K562 (cell line): Measurements from ENCODE around the gene PDE8A. TPM values are rescaled to one million over a fixed set of nuclear protein-coding genes. Genes with fewer than 3 reads are reported as not detected.

Source experiments
- CBFA2T3 ChIP-seq: fragments of 450-650 bp; IDR thresholded peaks from 2 replicates; pipeline ENCODE4 v1.6.1; 2017
- EP400 ChIP-seq: fragments of 450-650 bp; IDR thresholded peaks from 2 replicates; pipeline ENCODE4 v1.6.1; 2017; ENCODE audit warnings: antibody characterized with exemption, mild to moderate bottlenecking, moderate library complexity
- KDM2B ChIP-seq: fragments of 250-450 bp; sonication (Bioruptor Pico); IDR thresholded peaks from 2 replicates; pipeline ENCODE4 v1.8.0; 2021; ENCODE audit warnings: mild to moderate bottlenecking, moderate library complexity
- MAZ ChIP-seq, 2 experiments: fragments of 450-650 bp in 1 of 2; sonication (generic) in 1 of 2; formaldehyde crosslinking; IDR thresholded peaks in 1 of 2; conservative IDR thresholded peaks in 1 of 2; 2 replicates each; pipeline versions ENCODE4 v1.4.0 to v1.5.0; 2020; ENCODE audit warnings: mild to moderate bottlenecking in 1 of 2, missing genetic modification reagents in 1 of 2
- NR2C2 ChIP-seq, 2 experiments: fragments of 200-800 bp in 1 of 2; sonication (Bioruptor generic) in 1 of 2; sonication (generic) in 1 of 2; formaldehyde crosslinking in 1 of 2; IDR thresholded peaks; 2 replicates each; pipeline versions ENCODE4 v1.6.1 to v1.8.0; 2016 to 2022; ENCODE audit warnings: mild to moderate bottlenecking in 1 of 2, missing compliant biosample characterization in 1 of 2, missing genetic modification characterization in 1 of 2, missing genetic modification reagents in 1 of 2
- NR3C1 ChIP-seq: sonication (generic); formaldehyde crosslinking; IDR thresholded peaks from 2 replicates; pipeline ENCODE4 v1.8.1; 2022; ENCODE audit warnings: missing genetic modification reagents
- RBM34 ChIP-seq: fragments of 200-400 bp; formaldehyde crosslinking; IDR thresholded peaks from 2 replicates; pipeline ENCODE4 v1.6.1; 2018; ENCODE audit warnings: low read length, borderline replicate concordance; ENCODE audit not compliant: insufficient read depth
- SIN3B ChIP-seq: fragments of 450-650 bp; IDR thresholded peaks from 2 replicates; pipeline ENCODE4 v1.6.1; 2017; ENCODE audit warnings: low read depth, mild to moderate bottlenecking, moderate library complexity
- SMARCA4 ChIP-seq: fragments of 450-650 bp; IDR thresholded peaks from 2 replicates; pipeline ENCODE4 v1.6.1; 2016
- SNIP1 ChIP-seq: fragments of 450-650 bp; IDR thresholded peaks from 2 replicates; pipeline ENCODE4 v1.7.1; 2017; ENCODE audit warnings: low read depth, mild to moderate bottlenecking
- TAF1 ChIP-seq: IDR thresholded peaks from 2 replicates; pipeline ENCODE4 v1.6.1; 2011; ENCODE audit warnings: mild to moderate bottlenecking, low read length, moderate library complexity; ENCODE audit not compliant: insufficient read depth, control insufficient read depth, severe bottlenecking; ENCODE audit errors: extremely low read depth
- TGIF2 ChIP-seq: sonication (generic); formaldehyde crosslinking; IDR thresholded peaks from 2 replicates; pipeline ENCODE4 v1.8.1; 2022; ENCODE audit warnings: mild to moderate bottlenecking, missing genetic modification reagents, moderate library complexity
- ZNF445 ChIP-seq: fragments of 250-450 bp; sonication (Bioruptor Pico); IDR thresholded peaks from 2 replicates; pipeline ENCODE4 v1.4.0; 2020; ENCODE audit warnings: low read depth, mild to moderate bottlenecking, moderate library complexity
- polyA plus RNA-seq, 8 experiments: library from polyadenylated mRNA; depleted of rRNA in 4 of 8; stranded (reverse) in 5 of 8; unstranded in 3 of 8; fragments of >200 nt; fragmentation: Nextera tagmentation in 2 of 8; fragmentation: Illumina TruSeq in 1 of 8; extraction: Ambion mirVana in 2 of 8; extraction: Trizol in 1 of 8; gene quantifications; 2 replicates each; pipeline versions ENCODE4 v1.2.1 to v1.2.3, GENCODE V29; 2011 to 2014; ENCODE audit warnings: inconsistent platforms in 1 of 8, missing spikeins in 1 of 8
- total RNA-seq, 7 experiments: library from RNA; depleted of rRNA in 6 of 7; stranded (reverse); fragments of >200 nt in 6 of 7; fragmentation: Illumina TruSeq in 2 of 7; extraction: Trizol in 2 of 7; gene quantifications; 2 replicates each; pipeline versions ENCODE4 v1.2.1 to v1.2.3, GENCODE V29; 2011 to 2021; ENCODE audit warnings: low replicate concordance in 1 of 7
- TF ChIP-seq, protein P1 (sequence below): fragments of 250-450 bp; sonication (Bioruptor Pico); IDR thresholded peaks from 2 replicates; pipeline ENCODE4 v1.5.1; 2021; ENCODE audit warnings: mild to moderate bottlenecking
- TF ChIP-seq, protein P2 (sequence below): fragments of 250-450 bp; sonication (Bioruptor Pico); IDR thresholded peaks from 2 replicates; pipeline ENCODE4 v1.6.1; 2021; ENCODE audit warnings: mild to moderate bottlenecking
- TF ChIP-seq, protein P3 (sequence below): fragments of 250-450 bp; sonication (Bioruptor Pico); IDR thresholded peaks from 2 replicates; pipeline ENCODE4 v1.8.0; 2022; ENCODE audit warnings: moderate library complexity, mild to moderate bottlenecking, inconsistent platforms
- TF ChIP-seq, protein P4 (sequence below): fragments of 250-450 bp; sonication (Bioruptor Pico); IDR thresholded peaks from 2 replicates; pipeline ENCODE4 v1.4.0; 2020; ENCODE audit warnings: mild to moderate bottlenecking, moderate library complexity
- TF ChIP-seq, protein P5 (sequence below): fragments of 250-450 bp; sonication (Bioruptor Pico); IDR thresholded peaks from 2 replicates; pipeline ENCODE4 v1.8.0; 2022; ENCODE audit warnings: moderate library complexity, mild to moderate bottlenecking, inconsistent platforms

The PDE8A gene
- total and polyA plus RNA-seq, 9 of the 15 experiments (the other 6 are each of a cell fraction or from before 2014, with no cell fraction given) = 5.9 to 40.3 (median 19.8) TPM

DNA sequence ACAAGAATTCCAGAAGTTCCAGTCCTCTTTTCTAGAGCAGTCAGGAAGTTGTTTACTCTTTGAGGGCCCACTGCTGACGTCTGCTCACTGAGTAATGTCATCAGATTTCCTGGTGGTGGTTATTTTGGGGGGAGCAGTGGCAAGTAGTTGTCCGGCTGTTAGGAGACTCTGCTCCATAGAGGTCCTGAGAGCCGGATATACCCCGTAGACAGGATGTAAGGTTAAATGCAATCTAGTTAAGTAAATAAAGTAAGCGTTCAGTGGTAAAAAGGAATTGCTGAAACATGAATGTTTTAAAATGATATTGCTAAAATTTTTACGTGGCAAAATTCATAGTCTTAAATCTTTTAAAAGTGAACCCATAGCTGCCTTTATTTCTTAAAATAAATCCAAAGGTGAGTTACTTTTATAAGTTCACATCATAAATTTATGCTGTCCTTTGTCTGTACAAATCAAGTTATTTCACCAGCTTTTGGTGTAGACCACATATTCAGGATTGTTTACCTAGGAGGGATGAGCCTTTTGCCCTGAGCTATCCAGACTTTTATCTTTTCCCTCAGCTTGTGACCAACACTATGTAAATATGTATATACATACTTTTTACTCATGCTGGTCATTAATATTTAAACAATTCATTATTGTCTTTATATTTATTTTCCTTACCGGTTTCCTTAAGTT is 65.8 kb downstream of the PDE8A start (continued):
- TF ChIP-seq, protein P1, sequence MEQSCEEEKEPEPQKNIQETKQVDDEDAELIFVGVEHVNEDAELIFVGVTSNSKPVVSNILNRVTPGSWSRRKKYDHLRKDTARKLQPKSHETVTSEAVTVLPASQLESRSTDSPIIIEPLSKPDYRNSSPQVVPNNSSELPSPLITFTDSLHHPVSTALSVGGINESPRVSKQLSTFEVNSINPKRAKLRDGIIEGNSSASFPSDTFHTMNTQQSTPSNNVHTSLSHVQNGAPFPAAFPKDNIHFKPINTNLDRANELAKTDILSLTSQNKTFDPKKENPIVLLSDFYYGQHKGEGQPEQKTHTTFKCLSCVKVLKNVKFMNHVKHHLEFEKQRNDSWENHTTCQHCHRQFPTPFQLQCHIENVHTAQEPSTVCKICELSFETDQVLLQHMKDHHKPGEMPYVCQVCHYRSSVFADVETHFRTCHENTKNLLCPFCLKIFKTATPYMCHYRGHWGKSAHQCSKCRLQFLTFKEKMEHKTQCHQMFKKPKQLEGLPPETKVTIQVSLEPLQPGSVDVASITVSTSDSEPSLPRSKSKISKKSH = no peak
- TF ChIP-seq, protein P2, sequence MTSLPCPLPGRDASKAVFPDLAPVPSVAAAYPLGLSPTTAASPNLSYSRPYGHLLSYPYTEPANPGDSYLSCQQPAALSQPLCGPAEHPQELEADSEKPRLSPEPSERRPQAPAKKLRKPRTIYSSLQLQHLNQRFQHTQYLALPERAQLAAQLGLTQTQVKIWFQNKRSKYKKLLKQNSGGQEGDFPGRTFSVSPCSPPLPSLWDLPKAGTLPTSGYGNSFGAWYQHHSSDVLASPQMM (CRISPR knock-in tag) = no peak
- TF ChIP-seq KDM2B = no peak
- peak; percentile 31; the same call in 1 of the 2 replicates for TF ChIP-seq EP400
- TF ChIP-seq NR3C1 (CRISPR knock-in tag) = no peak
- no peak for TF ChIP-seq NR2C2 (CRISPR knock-in tag; IDR thresholded peaks at IDR 0.05)
- peak; percentile 58 for TF ChIP-seq NR2C2 (tag; IDR thresholded peaks at IDR 0.05)
- no peak for TF ChIP-seq RBM34
- TF ChIP-seq TAF1 = no peak
- TF ChIP-seq, protein P3, sequence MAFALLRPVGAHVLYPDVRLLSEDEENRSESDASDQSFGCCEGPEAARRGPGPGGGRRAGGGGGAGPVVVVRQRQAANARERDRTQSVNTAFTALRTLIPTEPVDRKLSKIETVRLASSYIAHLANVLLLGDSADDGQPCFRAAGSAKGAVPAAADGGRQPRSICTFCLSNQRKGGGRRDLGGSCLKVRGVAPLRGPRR (CRISPR knock-in tag) = no peak
- no peak for TF ChIP-seq TGIF2 (CRISPR knock-in tag)
- TF ChIP-seq, protein P4, sequence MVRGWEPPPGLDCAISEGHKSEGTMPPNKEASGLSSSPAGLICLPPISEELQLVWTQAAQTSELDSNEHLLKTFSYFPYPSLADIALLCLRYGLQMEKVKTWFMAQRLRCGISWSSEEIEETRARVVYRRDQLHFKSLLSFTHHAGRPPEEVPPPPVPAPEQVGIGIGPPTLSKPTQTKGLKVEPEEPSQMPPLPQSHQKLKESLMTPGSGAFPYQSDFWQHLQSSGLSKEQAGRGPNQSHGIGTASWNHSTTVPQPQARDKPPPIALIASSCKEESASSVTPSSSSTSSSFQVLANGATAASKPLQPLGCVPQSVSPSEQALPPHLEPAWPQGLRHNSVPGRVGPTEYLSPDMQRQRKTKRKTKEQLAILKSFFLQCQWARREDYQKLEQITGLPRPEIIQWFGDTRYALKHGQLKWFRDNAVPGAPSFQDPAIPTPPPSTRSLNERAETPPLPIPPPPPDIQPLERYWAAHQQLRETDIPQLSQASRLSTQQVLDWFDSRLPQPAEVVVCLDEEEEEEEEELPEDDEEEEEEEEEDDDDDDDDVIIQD = no peak
- 0 out of 4 replicates have a peak, but pooled peaks of 1 of the 2 experiments have one; percentile 4 for TF ChIP-seq MAZ (CRISPR knock-in tag; conservative IDR thresholded peaks at IDR 0.05 in 1 of 2, IDR thresholded peaks at IDR 0.05 in 1 of 2)
- no peak for TF ChIP-seq SNIP1
- TF ChIP-seq SMARCA4 = peak; percentile 56; the same call in 1 of the 2 replicates
- TF ChIP-seq, protein P5, sequence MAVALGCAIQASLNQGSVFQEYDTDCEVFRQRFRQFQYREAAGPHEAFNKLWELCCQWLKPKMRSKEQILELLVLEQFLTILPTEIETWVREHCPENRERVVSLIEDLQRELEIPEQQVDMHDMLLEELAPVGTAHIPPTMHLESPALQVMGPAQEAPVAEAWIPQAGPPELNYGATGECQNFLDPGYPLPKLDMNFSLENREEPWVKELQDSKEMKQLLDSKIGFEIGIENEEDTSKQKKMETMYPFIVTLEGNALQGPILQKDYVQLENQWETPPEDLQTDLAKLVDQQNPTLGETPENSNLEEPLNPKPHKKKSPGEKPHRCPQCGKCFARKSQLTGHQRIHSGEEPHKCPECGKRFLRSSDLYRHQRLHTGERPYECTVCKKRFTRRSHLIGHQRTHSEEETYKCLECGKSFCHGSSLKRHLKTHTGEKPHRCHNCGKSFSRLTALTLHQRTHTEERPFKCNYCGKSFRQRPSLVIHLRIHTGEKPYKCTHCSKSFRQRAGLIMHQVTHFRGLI (CRISPR knock-in tag) = no peak
- no peak for TF ChIP-seq ZNF445 (CRISPR knock-in tag)
- no peak for TF ChIP-seq SIN3B
- TF ChIP-seq CBFA2T3 = 0 out of 2 replicates have a peak, but pooled peaks have one; percentile 35
